ENCODE measurements around the gene OIP5.
A peak's percentile ranks its signal among the peaks of the same experiment; 100 is the strongest.
"Not testable (repeated sequence)": the region's sequence is repeated elsewhere in the genome, so short reads cannot be mapped to it uniquely, and the experiment has no call there.

OIP5 gene

DNA sequence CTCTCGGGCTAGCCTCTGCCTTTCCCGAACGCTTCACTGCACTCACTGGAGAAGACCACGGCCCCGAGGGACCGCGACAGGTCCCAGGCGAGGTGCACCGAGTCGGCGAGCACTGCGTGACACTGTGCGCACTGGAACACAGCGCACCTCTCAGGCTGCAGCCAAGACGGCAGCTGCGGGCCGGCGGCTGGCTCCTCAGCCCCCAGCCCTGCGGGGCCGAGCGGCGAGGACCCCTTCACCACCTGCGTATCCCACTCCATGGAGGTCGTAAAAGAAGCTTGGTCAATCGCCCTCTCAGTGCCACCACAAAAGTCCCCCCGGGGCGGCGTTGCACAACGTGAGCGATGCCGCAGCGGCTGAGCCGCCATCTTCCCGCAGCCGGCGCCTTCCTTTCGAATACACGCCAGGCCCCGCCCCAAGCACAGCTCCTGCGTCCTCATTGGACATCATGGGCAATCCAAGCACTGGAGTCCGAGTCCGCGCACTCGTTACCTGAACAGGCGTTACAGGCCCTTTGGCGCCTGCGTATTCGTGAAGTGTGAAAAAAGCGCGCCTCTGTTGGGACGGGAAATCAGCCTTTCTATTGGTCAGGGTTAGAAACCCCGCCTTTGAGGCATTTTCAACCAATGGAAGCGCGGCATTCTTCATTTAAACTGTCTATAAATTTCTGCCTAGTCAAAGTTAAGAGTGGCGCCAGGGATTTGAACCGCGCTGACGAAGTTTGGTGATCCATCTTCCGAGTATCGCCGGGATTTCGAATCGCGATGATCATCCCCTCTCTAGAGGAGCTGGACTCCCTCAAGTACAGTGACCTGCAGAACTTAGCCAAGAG lies at the start of gene OIP5, which contains the start of gene NUSAP1:
OIP5 (minus strand) TSS at position 398 of the 832 bp plus-strand sequence; CDS start at position 368, 30 bp downstream.
NUSAP1 (plus strand) TSS at position 688 of the 832 bp plus-strand sequence; CDS start at position 765, 77 bp downstream.
- peak; percentile 97 for DNase-seq (ENCODE audit: low read depth, low spot score)
- H3K27ac ChIP-seq = peak within 1 kb of the TSS; percentile 55

DNA sequence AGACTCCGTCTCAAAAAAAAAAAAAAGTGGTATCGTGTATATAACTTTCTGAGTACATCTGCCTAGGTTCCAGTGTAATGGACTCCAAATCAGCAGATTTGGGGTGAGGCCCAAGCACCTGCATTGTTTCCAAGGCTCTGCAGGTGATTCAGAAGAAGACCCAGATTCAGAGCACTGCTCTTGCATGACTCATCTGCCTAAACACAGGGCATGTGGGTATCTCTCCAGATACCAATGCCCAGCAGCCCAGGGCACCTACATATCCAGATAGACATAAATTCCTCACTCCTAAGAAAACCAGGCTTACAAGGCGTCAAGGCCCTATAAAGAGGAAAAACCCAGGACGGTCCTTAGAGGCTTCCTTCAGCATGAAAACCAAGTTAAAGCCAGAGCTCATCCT lies 45.6 kb upstream of the OIP5 start:
- no peak overlapping the region for H3K27ac ChIP-seq
- DNase-seq (ENCODE audit: low read depth, low spot score) = peak; percentile 6

DNA sequence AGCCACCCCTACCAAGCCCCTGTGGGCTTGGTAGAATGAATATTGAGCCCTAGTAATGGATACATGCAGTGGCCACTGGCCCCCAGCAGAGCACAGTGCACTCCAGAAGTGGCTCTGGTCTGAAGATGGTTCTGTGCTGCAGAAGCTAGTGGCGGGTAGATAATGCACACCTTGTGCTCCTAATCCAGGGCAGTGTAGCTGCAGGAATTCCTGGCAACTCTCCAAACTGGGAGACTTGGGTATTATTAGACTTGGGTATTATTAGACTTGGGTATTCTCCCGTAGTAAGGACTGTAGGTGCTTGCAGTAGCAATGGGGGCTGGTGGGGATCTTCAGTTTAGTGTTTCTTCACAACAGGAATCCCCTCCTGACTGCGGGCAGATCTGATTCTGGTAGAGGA lies 35.0 kb upstream of the OIP5 start:
- no peak for DNase-seq (ENCODE audit: low read depth, low spot score)
- H3K27ac ChIP-seq = no peak overlapping the region

- DNase-seq (ENCODE audit: low read depth, low spot score) = no peak
- no peak overlapping the region for H3K27ac ChIP-seq
Observed at GRCh38 chr15:41354371-41354770, 22.0 kb upstream of the OIP5 start.

DNA sequence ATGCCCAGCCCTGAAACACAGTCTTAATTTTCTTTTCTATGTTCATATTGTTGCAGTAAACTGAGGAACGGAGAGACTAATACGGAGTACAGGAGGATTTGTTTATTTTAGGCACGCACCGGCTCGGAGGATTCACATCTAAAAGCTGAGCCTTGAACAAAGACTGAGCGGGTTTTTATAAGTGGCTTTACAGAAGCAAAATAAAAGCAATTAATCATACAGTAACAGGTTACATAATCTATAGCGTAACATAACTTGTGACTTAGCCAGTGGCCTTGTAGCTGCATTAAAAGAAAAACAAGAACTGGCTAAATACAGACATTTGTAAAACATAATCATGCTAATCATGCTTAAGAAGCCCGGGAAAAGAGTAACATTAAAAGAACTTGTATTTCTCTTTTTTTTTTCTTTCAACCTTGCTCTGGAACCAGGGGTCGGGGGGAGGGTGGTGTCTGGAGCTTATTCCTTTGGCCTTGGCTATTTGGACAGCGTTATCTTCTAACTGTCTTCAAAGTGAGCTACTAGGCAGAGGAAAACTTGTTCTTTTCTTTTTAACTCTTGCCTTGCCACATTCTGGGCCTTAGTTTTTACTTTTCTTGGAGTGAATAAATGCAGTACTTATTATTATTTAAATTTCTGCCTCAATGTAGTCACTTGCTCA lies 17.8 kb upstream of the OIP5 start:
- H3K27ac ChIP-seq = no peak overlapping the region
- no peak for DNase-seq (ENCODE audit: low read depth, low spot score)

DNA sequence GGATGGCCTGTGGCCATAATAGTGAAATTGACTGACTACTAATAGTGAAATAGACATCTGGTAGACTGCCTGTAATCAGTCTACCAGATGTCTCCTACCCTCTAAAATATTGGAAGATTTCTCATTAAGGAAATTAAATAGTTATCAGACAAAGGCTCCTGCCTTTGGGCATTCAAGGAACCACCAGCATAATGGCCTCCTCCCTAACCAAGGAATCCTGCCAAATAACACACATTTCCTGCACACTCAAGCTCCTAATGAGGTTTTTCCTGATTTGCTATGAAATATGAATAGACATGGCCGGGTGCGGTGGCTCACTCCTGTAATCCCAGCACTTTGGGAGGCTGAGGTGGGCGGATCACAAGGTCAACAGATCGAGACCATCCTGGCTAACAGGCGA lies 14.8 kb upstream of the OIP5 start:
- H3K27ac ChIP-seq = no peak overlapping the region
- no peak for DNase-seq (ENCODE audit: low read depth, low spot score)

GRCh38 chr15:41341519-41341918 lies 9.1 kb upstream of the OIP5 start:
- H3K27ac ChIP-seq = no peak overlapping the region
- DNase-seq (ENCODE audit: low read depth, low spot score) = no peak

- no peak for DNase-seq (ENCODE audit: low read depth, low spot score)
- no peak overlapping the region for H3K27ac ChIP-seq
Observed at GRCh38 chr15:41340189-41340695, 7.9 kb upstream of the OIP5 start.

DNA sequence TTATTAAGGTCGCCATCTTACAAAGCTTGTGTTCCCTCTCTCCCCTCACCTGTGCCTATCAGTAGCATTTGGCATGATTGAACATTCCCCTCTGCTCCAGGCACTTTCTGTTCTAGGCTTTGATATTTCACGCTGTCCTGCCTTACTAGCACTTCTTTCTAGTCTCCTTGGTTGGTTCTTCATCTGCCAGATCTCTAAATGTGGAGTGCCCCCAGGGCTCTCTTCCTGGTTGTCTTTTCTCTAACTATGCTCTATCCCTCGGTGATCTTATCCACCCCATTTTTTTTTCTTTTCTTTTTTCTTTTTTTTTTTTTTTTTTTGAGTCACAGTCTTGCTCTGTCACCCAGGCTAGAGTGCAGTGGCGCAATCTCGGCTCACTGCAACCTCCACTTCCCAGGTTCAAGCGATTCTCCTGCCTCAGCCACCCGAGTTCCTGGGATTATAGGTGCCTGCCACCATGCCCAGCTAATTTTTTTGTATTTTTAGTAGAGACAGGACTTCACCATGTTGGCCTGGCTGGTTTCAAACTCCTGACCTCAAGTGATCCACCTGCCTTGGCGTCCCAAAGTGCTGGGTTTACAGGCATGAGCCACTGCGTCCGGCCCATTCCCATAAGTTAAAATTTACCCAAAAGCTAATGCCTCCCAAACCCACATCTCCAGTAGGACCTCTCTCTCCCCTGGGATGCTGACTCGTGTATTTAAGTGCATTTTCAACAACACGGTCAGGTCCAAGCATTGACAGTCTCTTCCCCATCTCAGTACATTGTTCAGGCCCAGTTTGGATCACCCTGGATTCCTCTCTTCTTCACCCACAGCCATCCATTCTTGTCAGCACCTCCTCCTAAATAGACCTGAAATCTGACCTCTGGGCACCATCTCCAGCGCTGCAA lies 5.5 kb upstream of the OIP5 start:
- DNase-seq (ENCODE audit: low read depth, low spot score) = no peak
- H3K27ac ChIP-seq = no peak overlapping the region

DNA sequence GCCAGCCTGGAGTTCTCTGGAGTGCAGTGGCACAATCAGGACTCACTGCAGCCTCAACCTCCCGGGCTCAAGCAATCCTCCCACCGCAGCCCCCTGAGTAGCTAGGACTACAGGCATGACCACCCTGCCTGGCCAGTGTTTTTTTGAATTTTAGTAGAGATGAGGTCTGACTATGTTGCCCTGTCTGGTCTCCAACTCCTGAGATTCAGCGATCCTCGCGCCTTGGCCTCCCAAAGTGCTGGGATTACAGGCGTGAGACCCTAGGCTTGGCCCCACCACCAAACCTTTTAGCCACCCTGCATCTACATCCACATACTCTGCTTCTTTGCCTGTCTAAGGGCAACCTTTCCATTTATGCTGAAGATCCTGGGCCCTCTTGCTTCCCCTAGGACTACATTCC lies 4.7 kb upstream of the OIP5 start:
- no peak overlapping the region for H3K27ac ChIP-seq
- DNase-seq (ENCODE audit: low read depth, low spot score) = no peak

DNA sequence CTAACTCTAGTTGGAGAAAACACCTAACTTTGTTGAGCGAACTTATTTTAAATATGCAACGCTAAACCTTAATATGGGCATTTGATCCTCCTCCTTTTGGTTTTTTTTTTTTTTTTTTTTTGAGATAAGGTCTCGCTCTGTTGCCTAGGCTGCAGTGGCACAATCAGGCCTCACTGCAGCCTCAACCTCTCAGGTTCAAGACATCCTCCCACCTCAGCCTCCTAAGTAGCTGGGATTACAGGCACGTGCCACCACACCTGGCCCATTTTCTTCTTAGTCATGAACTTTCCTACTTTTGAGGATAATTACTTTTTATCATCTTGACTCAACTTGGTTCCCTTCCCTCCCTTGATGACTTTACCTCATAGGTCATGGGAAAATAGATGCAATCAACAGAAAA lies 4.2 kb upstream of the OIP5 start:
- no peak overlapping the region for H3K27ac ChIP-seq
- no peak for DNase-seq (ENCODE audit: low read depth, low spot score)

DNA sequence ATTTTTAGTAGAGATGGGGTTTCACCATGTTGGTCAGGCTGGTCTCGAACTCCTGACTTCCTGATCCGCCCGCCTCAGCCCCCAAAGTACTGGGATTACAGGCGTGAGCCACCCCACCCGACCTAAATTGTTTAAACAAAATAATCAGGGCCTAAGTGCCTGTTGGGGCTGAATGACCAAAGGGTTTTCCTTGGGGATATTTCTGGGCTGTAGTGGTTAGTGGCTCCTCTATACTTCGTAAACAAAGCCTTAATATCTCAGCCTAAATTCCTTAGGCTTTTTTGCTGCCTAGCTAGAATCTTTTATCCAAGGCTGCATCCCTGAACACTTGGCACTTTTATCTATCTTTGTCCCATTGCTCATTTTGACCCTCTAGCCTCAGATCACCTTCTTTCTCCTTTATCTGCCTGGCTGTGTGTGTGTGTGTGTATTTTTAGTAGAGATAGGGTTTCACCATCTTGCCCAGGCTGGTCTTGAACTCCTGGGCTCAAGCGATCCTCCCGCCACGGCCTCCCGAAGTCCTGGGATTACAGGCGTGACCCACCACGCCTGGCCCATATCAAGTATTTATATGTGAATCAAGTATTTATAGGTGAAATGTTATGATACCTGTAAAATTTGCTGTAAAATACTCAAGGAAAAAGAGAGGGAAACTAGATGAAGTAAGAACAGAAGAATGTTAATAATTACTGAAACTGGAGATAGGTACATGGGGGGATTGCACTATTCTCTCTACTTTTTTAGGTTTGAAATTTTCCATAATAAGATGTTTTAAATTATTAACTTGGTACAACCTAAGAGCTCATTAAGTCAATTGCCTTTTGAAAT lies 2.1 kb upstream of the OIP5 start:
- H3K27ac ChIP-seq = no peak overlapping the region
- no peak for DNase-seq (ENCODE audit: low read depth, low spot score)

DNA sequence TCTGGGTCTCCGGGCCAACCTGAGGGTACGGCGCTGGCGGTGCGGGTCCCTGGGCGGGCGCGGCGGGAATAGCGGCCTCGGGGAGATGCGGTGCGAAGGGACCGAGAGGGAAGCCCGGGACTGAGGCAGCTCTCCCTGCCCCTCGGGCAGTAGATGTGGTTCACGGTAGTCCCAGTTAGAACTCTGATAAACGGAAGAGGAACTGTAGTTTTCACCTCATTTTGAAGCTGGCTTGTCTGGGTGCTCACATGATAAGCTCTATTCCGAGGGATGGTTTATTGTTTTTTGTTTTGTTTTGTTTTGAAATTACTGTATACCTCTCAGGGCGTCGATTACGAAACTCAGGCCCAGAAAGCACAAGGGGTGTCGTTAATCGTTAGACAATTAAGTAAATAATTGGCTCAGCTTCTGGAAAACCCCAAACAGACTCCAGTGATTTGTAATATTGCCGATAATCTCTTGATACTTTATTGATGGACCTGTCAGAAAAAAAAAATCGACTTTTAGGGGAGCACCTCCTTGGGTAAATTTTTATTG lies 703 bp upstream of the OIP5 start:
- H3K27ac ChIP-seq = peak overlapping the region; percentile 55
- DNase-seq (ENCODE audit: low read depth, low spot score) = no peak

DNA sequence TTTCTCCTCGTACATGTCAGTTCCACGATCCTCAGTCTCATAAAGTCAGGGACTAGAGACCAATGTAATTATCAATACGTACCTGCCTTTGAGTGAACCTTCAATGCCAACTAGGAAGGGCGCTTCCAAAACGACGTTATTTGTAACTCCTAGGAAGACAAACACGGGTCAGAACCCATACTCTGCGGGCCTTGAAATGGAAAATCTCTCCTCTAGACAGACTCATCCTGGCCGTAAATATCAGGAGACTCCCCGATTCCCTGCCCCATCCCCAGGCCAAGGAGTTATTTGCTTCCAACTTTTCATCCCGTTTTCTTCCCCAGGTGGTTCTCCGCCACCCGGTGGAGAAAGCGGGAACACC lies 578 bp downstream of the OIP5 start:
- no peak for DNase-seq (ENCODE audit: low read depth, low spot score)
- peak overlapping the region; percentile 9 for H3K27ac ChIP-seq

DNA sequence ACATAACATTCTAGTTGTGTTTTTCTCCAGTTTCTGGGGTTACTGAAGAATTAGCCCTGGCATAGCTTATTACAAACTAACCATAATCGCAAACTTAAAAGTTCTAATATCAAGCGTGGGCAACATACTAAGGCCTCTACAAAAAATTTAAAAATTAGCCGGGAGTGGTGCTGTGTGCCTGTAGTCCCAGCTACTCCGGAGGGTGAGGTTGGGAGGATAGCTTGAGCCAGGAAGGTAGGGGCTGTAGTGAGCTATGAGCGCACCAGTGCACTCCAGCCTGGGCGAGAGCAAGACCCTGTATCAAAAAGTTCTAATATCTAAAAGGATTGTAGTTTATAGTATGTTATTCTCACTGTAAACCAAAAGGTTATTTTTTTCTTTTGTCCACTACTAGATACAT lies 1.1 kb downstream of the OIP5 start:
- H3K27ac ChIP-seq = no peak overlapping the region
- no peak for DNase-seq (ENCODE audit: low read depth, low spot score)

- H3K27ac ChIP-seq = no peak overlapping the region
- no peak for DNase-seq (ENCODE audit: low read depth, low spot score)
Observed at GRCh38 chr15:41323611-41324010, 8.8 kb downstream of the OIP5 start.

GRCh38 chr15:41320805-41321330 lies 11.5 kb downstream of the OIP5 start:
- H3K27ac ChIP-seq; DNase-seq (ENCODE audit: low read depth, low spot score): not testable (repeated sequence)

- no peak overlapping the region for H3K27ac ChIP-seq
- no peak for DNase-seq (ENCODE audit: low read depth, low spot score)
Observed at GRCh38 chr15:41309226-41309905, 23.0 kb downstream of the OIP5 start.

GRCh38 chr15:41307679-41308078 lies 24.7 kb downstream of the OIP5 start:
- no peak for DNase-seq (ENCODE audit: low read depth, low spot score)
- H3K27ac ChIP-seq = no peak overlapping the region

All from epithelial cell of prostate (primary cell).